DOHH2 (cell line): ENCODE results near the gene ANP32E.
"Not testable (repeated sequence)": the region's sequence is repeated elsewhere in the genome, so short reads cannot be mapped to it uniquely, and the experiment has no call there.

Experiments used
- CTCF ChIP-seq: fragments of 200-600 bp; sonication (generic); IDR thresholded peaks from one replicate; pipeline ENCODE4 v1.5.1; 2014; ENCODE audit warnings: antibody characterized with exemption, mild to moderate bottlenecking, low read depth, low read length; ENCODE audit not compliant: poor library complexity, severe bottlenecking
- EZH2phosphoT487 ChIP-seq: fragments of 200-600 bp; sonication (generic); IDR thresholded peaks from 2 replicates; pipeline ENCODE4 v1.6.1; 2017; ENCODE audit warnings: borderline replicate concordance, mild to moderate bottlenecking, antibody characterized with exemption, low read length, moderate library complexity, mixed read lengths

DNA sequence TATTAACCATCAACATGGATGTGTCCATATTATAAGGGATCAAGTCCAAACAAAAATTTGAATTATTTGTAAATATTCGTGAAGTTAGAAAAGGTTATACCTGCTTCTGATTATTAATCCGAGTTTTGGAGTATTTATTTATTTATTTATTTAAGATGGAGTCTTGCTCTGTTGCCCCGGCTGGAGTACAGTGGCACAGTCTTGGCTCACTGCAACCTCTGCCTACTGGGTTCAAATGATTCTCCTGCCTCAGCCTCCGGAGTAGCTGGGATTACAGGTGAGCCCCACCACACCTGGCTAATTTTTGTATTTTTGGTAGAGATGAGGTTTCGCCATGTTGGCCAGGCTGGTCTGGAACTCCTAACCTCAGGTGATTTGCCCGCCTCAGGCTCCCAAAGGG, 20.1 kb downstream of the ANP32E start:
- TF ChIP-seq CTCF, EZH2phosphoT487: not testable (repeated sequence)
